ENCODE measurements around the gene CACUL1.
A peak's percentile ranks its signal among the peaks of the same experiment; 100 is the strongest.
"Not testable (repeated sequence)": the region's sequence is repeated elsewhere in the genome, so short reads cannot be mapped to it uniquely, and the experiment has no call there.

The CACUL1 gene

GRCh38 chr10:118754556-118755423, at the start of gene CACUL1:
CACUL1 (minus strand) TSS chr10:118754970; CDS start chr10:118754762, 208 bp downstream.
- DNase-seq (ENCODE audit: low spot score): peak; percentile 100

DNA sequence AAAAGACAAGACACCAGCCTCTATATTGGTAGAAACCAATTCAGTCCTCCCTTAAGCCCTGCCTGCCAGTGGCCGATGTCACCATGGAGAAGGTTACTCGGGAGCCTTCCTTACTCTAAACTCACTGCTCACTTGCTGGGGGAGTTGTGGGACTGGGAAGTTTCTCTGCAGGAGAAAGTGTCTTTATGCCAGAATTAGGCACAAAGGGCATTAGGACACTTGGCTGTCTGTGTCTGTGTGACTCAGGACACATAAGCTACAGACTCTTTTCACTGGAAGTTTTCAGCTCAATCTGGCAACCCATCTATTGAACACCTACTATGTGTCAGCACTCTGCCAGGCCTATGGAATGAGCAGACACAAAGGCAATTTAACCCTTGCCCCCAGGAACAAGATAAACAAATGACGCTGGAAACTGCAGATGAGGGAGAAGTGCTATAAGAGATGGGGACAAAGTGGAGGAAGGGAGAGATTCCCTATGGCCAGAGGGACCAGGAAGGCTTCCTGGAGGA, 49.5 kb upstream of the CACUL1 start:
- no peak for DNase-seq (ENCODE audit: low spot score)

DNA sequence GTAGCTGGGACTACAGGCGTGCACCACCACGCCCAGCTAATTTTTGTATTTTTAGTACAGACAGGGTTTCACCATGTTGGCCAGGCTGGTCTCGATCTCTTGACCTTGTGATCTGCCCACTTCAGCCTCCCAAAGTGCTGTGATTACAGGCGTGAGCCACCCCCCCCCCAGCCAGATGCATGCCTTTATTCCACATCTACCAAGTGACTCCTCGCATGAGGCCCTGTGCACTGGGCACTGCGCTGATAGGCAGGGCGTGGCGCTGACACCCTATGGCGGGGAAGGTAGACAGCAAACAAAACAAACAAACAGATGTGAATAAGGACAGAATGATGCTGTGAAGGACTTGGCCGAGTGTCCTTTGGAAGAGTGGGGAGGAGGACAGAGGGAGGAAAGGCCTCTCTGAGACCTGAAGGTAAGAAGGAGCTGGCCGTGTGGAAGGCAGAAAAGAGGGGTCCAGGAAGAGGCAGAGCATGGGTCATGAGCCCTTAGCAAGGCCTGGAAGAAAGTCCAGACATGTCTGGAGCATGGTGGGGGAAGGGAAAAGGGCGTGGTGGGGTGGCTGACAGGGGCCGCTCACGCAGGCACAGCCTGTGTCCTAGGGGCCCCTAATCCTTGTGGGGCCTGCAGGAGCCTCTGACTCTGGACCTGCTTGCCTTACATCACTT, 47.5 kb upstream of the CACUL1 start:
- no peak for DNase-seq (ENCODE audit: low spot score)

- DNase-seq (ENCODE audit: low spot score): peak; percentile 39
Observed at GRCh38 chr10:118800920-118801319, 46.1 kb upstream of the CACUL1 start.

DNA sequence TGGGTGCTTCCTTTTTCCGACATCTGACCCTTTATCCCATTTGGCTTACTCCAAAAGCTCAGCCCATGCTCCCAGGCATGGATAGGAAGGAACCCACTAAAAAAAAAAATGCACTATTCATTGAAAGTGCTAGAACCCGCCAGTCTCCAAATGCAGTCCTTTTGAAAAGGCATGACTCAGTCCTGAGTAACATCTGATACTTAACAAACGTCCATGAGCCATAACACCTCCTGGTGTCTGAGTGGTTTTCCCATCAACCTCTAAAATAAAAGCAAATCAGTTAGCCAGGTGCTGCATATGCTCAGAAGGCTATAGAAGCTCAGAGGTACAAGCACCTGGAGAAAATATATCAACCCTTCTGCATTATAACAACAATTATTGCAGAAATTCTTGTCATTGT, 45.0 kb upstream of the CACUL1 start:
- no peak for DNase-seq (ENCODE audit: low spot score)

- DNase-seq (ENCODE audit: low spot score): no peak
Observed at GRCh38 chr10:118798231-118798662, 43.5 kb upstream of the CACUL1 start.

DNA sequence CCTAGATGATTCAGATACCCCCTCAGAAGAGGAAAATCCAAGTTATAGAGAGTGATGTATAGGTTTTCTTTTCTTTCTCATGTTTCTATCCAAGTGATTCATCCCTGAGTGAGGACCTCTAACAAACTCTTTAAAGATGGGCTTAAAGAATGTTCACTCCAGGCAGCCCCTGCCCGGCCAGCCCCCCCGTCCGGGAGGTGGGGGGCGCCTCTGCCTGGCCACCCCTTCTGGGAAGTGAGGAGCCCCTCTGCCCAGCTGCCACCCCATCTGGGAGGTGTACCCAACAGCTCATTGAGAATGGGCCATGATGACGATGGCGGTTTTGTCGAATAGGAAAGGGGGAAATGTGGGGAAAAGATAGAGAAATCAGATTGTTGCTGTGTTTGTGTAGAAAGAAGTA, 40.2 kb upstream of the CACUL1 start:
- DNase-seq (ENCODE audit: low spot score): not testable (repeated sequence)

DNA sequence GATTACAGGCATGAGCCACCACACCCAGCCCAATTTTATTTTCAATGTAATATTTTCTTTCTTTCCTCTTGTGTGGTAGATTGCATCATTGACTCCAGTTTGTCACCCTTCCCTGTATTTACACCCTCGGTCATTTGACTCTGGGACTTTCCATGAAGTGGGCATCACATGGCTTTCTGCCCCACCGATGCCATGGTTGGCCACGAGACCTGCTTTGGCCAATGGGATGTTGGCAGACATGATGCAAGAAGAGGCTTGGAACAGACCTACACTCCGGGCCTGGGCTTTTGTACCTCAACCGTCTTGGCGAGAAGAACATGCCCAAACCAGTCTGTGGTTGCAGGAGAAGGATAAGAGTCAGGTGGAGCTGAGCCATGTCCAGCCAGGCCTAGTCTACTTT, 38.8 kb upstream of the CACUL1 start:
- no peak for DNase-seq (ENCODE audit: low spot score)

DNA sequence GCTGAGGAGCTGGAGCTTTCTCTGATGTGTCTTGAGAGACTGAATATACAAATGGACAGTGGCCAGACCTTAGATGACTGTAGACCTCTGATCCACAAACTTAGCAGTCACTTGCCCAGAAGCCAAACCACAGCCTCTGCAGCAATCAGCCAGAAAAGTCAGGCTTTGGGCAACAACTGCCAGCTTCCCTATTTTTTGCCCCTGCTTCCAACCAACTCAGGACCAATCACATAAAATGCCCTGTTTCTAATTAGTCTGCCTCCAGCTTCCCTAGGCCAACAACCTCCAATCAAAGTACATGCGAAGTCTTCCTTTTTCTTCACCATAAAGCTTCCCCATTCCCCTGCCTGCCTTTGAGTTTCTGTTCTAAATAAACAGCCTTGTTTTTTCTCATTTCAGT, 37.8 kb upstream of the CACUL1 start:
- DNase-seq (ENCODE audit: low spot score): peak; percentile 70

DNA sequence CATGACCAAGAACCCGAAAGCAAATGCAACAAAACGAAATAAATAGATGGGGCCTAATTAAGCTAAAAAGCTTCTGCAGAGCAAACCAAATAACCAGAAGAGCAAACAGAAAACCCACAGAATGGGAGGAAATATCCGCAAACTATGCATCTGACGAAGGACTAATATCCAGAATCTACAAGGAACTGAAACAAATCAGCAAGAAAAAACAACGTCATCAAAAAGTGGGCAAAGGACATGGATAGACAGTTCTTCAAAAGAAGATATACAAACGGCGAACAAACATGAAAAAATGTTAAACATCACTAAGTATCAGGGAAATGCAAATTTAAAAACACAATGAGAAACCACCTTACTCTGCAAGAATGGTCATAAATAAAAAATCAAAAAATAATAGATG, 35.3 kb upstream of the CACUL1 start:
- DNase-seq (ENCODE audit: low spot score): no peak

- DNase-seq (ENCODE audit: low spot score): no peak
Observed at GRCh38 chr10:118785551-118785950, 30.8 kb upstream of the CACUL1 start.

GRCh38 chr10:118783776-118784545, 29.2 kb upstream of the CACUL1 start:
- DNase-seq (ENCODE audit: low spot score): no peak

- DNase-seq (ENCODE audit: low spot score): not testable (repeated sequence)
Observed at GRCh38 chr10:118782916-118783465, 28.2 kb upstream of the CACUL1 start.

DNA sequence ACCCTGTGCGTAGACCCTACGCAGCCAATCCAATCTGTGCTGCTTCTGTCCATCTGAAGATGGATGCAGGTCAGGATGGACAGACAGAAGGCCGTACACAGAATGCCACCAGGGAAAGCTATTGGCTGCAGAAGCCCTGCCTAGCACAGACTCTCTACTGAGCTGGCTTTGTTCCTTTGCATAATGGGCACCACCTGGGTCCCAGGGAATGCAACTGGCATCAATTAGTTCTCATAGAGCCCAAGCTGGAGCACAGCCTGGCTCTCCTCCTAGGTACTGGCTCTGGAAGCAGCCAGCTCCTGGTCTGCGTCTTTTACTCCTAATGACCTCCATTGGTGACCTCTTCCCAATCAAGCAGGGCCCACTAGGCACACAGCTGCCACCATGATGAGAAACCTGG, 26.8 kb upstream of the CACUL1 start:
- DNase-seq (ENCODE audit: low spot score): no peak

DNA sequence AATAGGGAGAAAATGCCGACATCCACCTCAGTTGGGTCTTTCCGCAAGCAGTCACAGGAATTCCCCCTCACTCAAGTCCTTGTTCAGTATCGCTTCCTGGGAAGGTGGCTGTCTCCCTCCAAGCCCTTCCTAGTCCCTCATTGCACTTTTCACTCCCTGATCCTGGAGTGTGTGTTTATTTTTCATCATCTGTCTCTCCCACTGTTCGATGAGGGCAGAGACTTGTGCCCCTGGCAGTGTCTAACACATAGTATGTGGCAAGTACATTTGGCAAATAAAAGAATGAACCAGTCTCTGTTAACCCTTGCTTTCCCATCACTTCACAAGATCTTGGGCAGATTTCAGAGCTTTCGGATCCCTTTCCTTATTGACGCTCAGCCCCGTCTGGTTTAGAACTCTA, 24.0 kb upstream of the CACUL1 start:
- no peak for DNase-seq (ENCODE audit: low spot score)

- DNase-seq (ENCODE audit: low spot score): no peak
Observed at GRCh38 chr10:118776960-118777359, 22.2 kb upstream of the CACUL1 start.

DNA sequence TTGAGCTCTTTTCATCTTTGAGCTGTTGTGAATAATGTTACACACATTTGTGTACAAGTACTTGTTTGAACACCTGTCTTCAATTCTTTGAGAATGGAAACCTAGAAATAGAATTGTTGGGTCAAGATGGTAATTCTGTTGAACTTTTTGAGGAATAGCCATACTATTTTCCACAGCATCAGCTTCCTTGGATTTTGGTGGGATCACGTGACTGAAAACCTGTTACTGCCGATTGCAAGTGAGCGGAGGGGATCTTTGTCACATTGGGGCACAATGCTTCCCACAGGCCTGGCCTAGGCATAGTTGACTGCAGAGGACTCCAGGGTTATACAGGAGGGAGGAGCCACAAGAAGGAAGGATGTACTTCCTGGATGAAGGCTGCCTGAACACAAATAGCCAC, 21.3 kb upstream of the CACUL1 start:
- no peak for DNase-seq (ENCODE audit: low spot score)

GRCh38 chr10:118775478-118775877, 20.7 kb upstream of the CACUL1 start:
- no peak for DNase-seq (ENCODE audit: low spot score)

DNA sequence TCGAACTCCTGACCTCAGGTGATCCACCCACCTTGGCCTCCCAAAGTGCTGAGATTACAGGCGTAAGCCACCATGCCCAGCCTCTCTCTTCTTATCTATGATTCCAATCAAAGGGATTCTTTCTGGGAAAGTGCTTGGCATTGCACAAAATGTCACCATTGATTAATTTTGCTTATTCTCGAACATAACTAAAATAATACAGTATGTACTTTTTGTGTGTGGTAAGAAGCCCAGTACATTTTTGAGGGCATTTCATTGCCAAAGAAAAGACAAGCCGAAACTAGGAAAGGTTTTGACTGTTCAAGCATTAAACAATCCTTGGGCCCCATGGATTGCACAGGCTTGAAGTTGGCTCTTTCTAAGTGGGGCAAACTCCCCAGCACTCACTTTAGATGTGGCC, 18.3 kb upstream of the CACUL1 start:
- no peak for DNase-seq (ENCODE audit: low spot score)

DNA sequence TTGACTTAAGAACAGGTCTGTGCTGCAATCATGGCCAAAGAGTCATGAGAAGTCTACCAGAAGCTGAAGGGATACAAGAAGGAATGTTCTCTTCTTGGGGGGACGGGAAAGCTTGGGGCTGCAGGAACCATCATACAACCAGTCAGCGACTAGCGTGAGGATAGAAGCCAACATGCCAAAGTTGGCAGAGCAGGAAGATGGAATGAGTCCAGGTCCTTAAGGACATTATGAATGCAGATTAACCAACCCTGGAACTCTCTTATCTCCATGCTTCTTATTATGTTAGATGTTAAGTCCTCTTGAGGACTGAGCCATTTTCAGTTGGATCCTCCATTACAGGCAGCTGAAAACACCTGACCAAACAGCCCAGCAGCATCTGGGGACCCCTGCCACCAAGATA, 17.2 kb upstream of the CACUL1 start:
- no peak for DNase-seq (ENCODE audit: low spot score)

GRCh38 chr10:118769898-118770600, 15.3 kb upstream of the CACUL1 start:
- DNase-seq (ENCODE audit: low spot score): no peak
